ENCODE measurements around the gene GALNT10. TPM values are rescaled to one million over a fixed set of nuclear protein-coding genes. Genes with fewer than 3 reads are reported as not detected.

The GALNT10 gene
- total and polyA plus RNA-seq, 2 experiments from 2014 or later = 3.2 to 12.9 TPM

DNA sequence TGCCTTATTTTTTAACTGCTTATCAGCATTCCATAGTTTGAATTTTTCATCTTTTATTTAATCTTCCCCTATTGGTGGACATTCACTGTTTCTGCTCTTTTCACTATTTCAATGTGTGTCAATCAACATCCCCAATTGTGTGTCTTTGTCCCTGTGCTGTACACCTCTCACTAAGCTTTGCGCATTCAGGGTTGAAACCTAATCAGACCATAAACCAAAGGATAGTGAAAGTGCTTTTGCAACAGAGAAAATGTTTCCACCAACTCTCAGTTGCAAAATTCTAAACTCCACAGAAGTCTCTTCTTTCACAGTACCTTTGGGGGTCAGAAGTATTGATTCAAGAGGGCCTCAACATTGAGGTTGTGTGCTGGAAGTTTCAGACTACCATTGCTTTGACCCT lies 128.2 kb downstream of the GALNT10 start (continued):
- TF ChIP-seq, protein P1, sequence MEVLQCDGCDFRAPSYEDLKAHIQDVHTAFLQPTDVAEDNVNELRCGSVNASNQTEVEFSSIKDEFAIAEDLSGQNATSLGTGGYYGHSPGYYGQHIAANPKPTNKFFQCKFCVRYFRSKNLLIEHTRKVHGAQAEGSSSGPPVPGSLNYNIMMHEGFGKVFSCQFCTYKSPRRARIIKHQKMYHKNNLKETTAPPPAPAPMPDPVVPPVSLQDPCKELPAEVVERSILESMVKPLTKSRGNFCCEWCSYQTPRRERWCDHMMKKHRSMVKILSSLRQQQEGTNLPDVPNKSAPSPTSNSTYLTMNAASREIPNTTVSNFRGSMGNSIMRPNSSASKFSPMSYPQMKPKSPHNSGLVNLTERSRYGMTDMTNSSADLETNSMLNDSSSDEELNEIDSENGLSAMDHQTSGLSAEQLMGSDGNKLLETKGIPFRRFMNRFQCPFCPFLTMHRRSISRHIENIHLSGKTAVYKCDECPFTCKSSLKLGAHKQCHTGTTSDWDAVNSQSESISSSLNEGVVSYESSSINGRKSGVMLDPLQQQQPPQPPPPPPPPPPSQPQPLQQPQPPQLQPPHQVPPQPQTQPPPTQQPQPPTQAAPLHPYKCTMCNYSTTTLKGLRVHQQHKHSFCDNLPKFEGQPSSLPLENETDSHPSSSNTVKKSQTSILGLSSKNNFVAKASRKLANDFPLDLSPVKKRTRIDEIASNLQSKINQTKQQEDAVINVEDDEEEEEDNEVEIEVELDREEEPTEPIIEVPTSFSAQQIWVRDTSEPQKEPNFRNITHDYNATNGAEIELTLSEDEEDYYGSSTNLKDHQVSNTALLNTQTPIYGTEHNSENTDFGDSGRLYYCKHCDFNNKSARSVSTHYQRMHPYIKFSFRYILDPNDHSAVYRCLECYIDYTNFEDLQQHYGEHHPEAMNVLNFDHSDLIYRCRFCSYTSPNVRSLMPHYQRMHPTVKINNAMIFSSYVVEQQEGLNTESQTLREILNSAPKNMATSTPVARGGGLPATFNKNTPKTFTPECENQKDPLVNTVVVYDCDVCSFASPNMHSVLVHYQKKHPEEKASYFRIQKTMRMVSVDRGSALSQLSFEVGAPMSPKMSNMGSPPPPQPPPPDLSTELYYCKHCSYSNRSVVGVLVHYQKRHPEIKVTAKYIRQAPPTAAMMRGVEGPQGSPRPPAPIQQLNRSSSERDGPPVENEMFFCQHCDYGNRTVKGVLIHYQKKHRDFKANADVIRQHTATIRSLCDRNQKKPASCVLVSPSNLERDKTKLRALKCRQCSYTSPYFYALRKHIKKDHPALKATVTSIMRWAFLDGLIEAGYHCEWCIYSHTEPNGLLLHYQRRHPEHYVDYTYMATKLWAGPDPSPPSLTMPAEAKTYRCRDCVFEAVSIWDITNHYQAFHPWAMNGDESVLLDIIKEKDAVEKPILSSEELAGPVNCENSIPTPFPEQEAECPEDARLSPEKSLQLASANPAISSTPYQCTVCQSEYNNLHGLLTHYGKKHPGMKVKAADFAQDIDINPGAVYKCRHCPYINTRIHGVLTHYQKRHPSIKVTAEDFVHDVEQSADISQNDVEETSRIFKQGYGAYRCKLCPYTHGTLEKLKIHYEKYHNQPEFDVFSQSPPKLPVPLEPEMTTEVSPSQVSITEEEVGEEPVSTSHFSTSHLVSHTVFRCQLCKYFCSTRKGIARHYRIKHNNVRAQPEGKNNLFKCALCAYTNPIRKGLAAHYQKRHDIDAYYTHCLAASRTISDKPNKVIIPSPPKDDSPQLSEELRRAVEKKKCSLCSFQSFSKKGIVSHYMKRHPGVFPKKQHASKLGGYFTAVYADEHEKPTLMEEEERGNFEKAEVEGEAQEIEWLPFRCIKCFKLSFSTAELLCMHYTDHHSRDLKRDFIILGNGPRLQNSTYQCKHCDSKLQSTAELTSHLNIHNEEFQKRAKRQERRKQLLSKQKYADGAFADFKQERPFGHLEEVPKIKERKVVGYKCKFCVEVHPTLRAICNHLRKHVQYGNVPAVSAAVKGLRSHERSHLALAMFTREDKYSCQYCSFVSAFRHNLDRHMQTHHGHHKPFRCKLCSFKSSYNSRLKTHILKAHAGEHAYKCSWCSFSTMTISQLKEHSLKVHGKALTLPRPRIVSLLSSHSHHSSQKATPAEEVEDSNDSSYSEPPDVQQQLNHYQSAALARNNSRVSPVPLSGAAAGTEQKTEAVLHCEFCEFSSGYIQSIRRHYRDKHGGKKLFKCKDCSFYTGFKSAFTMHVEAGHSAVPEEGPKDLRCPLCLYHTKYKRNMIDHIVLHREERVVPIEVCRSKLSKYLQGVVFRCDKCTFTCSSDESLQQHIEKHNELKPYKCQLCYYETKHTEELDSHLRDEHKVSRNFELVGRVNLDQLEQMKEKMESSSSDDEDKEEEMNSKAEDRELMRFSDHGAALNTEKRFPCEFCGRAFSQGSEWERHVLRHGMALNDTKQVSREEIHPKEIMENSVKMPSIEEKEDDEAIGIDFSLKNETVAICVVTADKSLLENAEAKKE (CRISPR knock-in tag; IDR thresholded peaks at IDR 0.05) = no peak
- no peak for TF ChIP-seq JUNB (IDR thresholded peaks at IDR 0.05; ENCODE audit: unreplicated experiment)
- no peak for TF ChIP-seq ZNF114 (CRISPR knock-in tag; IDR thresholded peaks at IDR 0.05)
- TF ChIP-seq EZH2 (IDR thresholded peaks at IDR 0.05; ENCODE audit: low read depth, unreplicated experiment) = no peak
- no peak for TF ChIP-seq EZH2phosphoT487 (IDR thresholded peaks at IDR 0.05; ENCODE audit: unreplicated experiment)
- TF ChIP-seq, protein P2, sequence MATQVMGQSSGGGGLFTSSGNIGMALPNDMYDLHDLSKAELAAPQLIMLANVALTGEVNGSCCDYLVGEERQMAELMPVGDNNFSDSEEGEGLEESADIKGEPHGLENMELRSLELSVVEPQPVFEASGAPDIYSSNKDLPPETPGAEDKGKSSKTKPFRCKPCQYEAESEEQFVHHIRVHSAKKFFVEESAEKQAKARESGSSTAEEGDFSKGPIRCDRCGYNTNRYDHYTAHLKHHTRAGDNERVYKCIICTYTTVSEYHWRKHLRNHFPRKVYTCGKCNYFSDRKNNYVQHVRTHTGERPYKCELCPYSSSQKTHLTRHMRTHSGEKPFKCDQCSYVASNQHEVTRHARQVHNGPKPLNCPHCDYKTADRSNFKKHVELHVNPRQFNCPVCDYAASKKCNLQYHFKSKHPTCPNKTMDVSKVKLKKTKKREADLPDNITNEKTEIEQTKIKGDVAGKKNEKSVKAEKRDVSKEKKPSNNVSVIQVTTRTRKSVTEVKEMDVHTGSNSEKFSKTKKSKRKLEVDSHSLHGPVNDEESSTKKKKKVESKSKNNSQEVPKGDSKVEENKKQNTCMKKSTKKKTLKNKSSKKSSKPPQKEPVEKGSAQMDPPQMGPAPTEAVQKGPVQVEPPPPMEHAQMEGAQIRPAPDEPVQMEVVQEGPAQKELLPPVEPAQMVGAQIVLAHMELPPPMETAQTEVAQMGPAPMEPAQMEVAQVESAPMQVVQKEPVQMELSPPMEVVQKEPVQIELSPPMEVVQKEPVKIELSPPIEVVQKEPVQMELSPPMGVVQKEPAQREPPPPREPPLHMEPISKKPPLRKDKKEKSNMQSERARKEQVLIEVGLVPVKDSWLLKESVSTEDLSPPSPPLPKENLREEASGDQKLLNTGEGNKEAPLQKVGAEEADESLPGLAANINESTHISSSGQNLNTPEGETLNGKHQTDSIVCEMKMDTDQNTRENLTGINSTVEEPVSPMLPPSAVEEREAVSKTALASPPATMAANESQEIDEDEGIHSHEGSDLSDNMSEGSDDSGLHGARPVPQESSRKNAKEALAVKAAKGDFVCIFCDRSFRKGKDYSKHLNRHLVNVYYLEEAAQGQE (IDR thresholded peaks at IDR 0.05; ENCODE audit: unreplicated experiment) = no peak

DNA sequence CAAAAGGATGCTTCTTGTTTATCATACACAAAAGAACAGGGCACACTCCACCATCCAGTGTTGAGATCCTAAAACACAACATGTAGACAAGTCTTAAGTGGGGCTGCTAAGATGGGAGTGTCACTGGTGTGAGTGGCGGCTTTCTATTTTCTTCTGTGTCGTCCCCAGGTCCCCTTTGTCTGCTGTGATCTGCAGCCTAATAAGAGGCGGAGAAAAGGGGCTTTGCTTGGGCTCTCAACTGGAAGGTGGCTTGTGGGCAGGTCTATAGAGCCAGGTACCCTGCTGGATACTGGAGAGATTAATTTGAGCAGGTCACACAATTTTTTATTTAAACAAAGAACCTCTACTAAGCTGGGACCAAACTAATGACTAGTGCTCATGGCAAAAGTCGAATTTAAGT lies 129.2 kb downstream of the GALNT10 start:
- H2AFZ ChIP-seq = no peak overlapping the region
- H3K4me3 ChIP-seq = no peak overlapping the region
- H3K79me2 ChIP-seq (replicated peaks; ENCODE audit: insufficient read depth) = no peaks in the 10 kb centered on the region
- DNase-seq (ENCODE audit: low spot score) (no peak), ATAC-seq (no peak)
- H3K4me1 ChIP-seq (ENCODE audit: insufficient read depth) = no peaks in the 10 kb centered on the region
- H4K20me1 ChIP-seq (replicated peaks; ENCODE audit: insufficient read depth) = no peaks in the 10 kb centered on the region
- Mint-ChIP-seq H3K27me3 (ENCODE audit: insufficient read depth, low read depth, poor library complexity) (peaks cover 3% of the 10 kb centered on the region), H3K4me3 (no peak overlapping the region), H3K4me1 (peaks cover 2% of the 10 kb centered on the region; the same call in 2 of the 3 replicates), H3K27ac (no peak overlapping the region), H3K36me3 (ENCODE audit: low read depth) (no peaks in the 10 kb centered on the region), H3K9me3 (no peaks in the 10 kb centered on the region)
- H3K9me2 ChIP-seq (ENCODE audit: insufficient read depth) = 0 out of 2 replicates have a peak, but pooled peaks cover 4% of the 10 kb centered on the region
- H3K27ac ChIP-seq (ENCODE audit: low read depth) = no peak overlapping the region
- H3K36me3 ChIP-seq (ENCODE audit: insufficient read depth) = no peaks in the 10 kb centered on the region
- H3F3A ChIP-seq (replicated peaks; ENCODE audit: low read depth) = no peaks in the 10 kb centered on the region
- no peaks in the 10 kb centered on the region for H3K27me3 ChIP-seq (ENCODE audit: insufficient read depth)
- H3K4me2 ChIP-seq = no peak overlapping the region
- TF ChIP-seq EZH2 (IDR thresholded peaks at IDR 0.05; ENCODE audit: low read depth, unreplicated experiment) = no peak
- TF ChIP-seq, protein P3, sequence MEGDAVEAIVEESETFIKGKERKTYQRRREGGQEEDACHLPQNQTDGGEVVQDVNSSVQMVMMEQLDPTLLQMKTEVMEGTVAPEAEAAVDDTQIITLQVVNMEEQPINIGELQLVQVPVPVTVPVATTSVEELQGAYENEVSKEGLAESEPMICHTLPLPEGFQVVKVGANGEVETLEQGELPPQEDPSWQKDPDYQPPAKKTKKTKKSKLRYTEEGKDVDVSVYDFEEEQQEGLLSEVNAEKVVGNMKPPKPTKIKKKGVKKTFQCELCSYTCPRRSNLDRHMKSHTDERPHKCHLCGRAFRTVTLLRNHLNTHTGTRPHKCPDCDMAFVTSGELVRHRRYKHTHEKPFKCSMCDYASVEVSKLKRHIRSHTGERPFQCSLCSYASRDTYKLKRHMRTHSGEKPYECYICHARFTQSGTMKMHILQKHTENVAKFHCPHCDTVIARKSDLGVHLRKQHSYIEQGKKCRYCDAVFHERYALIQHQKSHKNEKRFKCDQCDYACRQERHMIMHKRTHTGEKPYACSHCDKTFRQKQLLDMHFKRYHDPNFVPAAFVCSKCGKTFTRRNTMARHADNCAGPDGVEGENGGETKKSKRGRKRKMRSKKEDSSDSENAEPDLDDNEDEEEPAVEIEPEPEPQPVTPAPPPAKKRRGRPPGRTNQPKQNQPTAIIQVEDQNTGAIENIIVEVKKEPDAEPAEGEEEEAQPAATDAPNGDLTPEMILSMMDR (conservative IDR thresholded peaks at IDR 0.05; ENCODE audit: low read depth in 2 of 2) = no peak
- TF ChIP-seq, protein P4, sequence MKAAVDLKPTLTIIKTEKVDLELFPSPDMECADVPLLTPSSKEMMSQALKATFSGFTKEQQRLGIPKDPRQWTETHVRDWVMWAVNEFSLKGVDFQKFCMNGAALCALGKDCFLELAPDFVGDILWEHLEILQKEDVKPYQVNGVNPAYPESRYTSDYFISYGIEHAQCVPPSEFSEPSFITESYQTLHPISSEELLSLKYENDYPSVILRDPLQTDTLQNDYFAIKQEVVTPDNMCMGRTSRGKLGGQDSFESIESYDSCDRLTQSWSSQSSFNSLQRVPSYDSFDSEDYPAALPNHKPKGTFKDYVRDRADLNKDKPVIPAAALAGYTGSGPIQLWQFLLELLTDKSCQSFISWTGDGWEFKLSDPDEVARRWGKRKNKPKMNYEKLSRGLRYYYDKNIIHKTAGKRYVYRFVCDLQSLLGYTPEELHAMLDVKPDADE (IDR thresholded peaks at IDR 0.05) = no peak
- TF ChIP-seq, protein P2 (IDR thresholded peaks at IDR 0.05; ENCODE audit: unreplicated experiment) = no peak

Data from GM23338 (cell line).